HG03575 (cell line): ENCODE results near the gene MRPL33.

Source experiments
- ATAC-seq: cut with Tn5 transposase; IDR thresholded peaks from one replicate; pipeline ENCODE4 v1.9.1; 2021; ENCODE audit not compliant: unreplicated experiment, insufficient number of reproducible peaks, low FRiP score; ENCODE audit errors: extremely low read depth

MRPL33 gene

DNA sequence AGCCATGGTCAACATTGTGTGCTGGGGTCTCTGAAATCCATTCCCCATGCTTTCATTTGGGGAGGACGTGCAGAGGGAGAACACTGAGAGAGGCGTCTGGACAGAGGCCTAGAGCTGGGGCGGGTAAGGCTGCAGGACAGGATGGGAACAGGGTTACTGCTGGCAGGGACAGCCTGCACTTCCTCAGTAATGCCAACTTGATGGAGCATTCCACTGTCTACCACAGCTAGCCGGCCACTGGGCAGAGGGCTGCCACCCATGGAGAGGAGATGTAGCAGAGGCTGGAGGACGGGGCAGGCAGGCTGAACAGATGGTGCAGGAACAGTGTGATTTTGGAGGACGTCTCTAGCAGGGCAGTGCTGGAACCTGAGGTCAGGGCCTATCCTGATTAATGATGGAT, 29.3 kb downstream of the MRPL33 start:
- ATAC-seq: no peak

DNA sequence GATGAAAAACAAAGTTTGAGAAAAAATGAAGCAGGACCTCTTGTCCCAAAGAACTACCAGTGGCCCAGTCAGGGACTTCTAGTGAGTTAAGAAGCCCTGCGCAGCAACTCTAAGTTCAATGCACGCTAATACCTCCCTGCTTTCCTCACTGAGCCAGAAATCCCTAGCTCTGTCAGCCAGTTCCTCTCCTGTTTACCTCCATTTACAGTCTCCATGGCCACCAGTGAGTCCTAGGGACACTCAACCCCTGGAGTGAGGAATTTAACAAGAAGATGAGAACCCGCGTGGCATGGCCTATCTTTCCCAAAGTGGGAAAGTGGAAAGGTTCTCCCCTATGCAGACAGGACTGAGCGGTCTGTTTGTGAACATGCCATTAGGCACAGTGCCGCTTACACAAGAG, 31.0 kb downstream of the MRPL33 start:
- ATAC-seq: no peak

DNA sequence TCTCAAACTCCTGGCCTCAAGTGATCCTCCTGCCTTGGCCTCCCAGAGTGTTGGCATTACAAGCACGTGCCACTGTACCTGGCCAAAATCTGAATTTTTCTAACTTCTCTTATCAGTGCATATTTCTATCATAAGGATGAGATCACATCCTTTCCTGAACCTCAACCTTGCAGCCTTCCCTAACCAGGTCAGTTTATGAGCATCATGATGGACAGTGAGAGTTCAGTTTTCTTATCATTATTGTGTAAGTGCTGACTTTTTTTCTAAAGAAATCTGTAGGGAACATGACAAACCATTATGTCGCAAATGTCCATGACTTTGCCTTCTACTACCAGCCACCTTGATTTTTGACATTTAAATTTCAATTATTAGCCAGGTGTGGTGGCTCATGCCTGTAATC, 31.5 kb downstream of the MRPL33 start:
- ATAC-seq: no peak

DNA sequence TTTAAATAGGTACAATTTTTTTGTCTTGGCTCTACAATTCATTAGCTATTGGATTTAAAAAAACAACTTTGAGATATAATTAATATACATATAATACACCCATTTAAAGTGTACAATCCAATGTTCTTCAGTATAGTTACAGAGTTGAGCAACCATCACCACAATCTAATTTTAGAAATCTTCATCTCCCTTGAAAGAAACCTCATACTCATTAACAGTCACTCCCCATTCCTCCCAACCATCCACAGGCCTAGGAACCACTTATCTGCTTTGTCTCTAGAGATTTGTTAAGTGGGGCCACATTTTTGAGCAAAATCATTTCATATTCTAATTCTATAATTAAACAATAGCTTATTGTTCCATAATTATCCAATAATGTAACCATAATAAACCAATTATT, 32.6 kb downstream of the MRPL33 start:
- no peak for ATAC-seq

DNA sequence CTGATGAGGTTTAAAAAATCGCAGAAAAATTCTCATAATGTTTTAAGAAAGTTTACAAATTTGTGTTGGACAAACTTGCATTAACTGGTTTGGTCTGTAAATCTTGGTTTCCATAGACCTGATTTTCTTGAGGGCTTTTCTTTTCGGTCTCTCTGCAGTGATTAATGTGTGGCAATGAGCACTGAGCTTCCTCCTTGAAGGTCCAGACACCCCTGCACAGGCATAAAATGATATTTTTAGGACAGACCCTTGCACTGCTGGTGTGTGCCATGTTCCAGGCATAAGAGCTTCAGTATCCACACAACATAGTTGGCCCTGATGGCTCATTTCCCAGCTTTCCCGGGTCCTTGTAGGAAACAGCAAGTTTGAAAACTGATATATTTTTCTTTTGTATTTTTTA, 33.7 kb downstream of the MRPL33 start:
- no peak for ATAC-seq

DNA sequence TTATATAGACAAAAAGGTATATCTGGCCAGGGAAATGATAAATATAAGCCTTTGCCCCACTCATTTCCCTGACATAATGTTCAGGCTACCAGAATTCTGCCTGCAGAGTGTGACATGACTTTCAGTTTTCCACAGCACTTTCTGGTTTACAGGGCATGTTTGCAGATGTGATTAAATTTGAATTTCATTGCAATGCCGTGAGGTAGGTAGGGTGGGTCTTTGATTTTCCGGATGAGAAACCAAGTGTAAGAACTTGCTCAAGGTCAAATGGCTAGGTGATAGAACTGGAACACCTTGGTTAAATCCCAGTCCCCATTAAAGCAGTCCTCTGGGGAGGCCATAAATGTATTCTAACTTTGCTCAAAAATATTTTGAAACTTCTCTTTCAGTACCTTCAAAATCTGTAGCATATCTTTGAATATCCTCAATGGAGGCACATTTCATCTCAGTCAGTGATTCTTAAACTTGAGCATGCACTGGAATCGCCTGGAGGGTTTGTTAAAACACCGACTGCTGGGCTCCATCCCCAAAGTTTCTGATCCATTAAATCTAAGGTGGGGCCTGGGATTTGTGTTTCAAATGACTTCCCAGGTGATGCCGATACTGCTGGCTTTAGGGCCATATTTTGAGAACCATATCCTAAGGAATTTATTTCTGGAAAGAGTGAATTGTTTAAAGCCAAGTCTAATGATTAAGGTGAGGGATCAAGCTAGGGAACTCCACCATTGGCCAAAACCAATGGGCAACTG, 35.0 kb downstream of the MRPL33 start:
- no peak for ATAC-seq

DNA sequence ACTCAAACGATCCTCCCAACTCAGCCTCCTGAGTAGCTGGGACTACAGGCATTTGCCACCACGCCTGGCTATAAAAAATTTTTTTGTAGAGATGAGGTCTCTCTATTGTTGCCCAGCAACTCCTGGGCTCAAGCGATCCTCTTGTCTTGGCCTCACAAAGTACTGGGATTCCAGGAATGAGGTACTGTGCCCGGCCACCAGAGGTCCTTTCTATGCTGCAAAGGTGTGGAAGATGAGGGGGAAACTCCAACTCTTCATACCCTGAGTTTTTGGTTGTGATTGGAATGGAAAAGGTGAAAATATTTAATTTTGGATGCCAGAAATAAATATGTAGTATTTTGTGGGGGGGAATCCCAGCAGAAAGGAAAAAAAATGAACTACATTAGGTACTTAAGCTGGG, 36.0 kb downstream of the MRPL33 start:
- no peak for ATAC-seq

DNA sequence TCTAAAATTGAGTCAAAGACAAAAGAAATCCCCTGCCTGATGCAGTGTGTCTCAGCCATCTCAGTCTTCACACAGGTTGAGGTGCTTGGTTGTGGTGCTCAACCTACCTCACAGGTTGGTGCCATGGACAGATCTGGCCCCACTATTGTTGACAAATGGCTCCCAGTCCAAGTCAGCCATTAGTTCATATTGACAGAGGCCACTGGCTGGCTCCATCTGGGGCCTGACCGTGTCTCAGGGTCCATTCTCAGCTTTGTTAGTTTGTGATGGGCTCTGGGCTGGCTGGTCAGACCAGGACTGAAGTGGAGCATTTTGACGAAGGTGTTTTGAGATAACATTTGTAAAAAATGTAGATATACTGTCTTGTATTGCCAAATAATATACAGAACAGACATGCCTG, 36.9 kb downstream of the MRPL33 start:
- no peak for ATAC-seq

DNA sequence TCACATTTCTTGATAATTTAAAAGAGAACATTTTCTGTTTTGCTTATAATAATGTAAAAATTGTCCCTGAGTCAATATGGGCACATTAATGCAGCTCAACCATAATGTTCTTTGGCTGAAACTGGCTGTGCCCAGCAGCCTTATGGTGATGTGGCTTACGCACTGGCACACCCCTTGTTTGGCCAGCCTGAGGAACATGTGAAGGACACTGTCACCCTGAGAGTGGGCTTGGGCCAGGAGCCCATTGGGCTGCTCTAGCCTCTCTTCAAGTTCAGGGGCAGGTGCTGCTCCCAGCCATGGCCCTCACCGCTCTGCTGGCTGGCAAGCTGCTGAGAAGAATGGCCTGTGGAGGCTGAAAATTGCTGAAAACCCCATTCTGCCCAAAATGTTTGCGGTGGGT, 37.5 kb downstream of the MRPL33 start:
- ATAC-seq: no peak

DNA sequence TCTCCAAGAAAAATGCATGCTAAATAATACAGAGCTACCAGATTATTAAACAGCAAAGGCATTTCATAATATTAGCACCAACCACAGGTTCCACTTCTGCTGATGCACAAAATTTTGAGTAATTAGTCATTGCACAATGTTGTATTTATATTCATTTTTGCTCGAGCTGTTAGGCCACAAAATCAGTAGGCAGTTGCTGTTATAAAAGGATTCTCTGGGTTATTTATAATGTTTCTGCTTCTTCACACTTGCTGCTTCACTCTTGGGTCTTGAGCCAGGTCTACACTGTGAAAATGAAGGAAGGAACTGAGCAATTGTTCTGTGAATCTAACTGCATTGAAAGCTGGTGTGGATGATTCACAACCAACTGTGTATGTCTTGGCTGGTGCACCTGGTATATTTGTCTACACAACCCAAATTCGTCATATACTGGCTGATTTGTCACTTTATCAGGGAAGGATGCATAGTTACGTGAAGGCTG, 38.3 kb downstream of the MRPL33 start:
- ATAC-seq: no peak

DNA sequence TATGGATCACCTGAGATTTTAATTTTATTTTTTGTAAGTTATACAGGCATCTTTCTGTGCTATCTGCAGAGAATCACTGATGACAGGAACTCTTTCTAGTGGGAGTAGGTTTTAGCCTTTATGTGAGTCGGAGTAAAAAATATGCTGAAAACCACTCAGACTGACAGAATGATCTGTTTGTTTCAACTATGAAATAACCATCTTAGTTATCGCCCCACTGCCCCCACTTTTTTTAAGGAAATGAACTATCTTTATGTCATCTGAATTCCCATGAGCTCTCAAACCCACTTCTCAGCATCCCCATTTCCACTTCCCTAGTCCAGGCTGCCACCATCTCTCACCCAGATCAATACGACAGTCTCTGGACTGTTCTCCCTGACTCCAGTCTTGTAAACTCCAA, 38.9 kb downstream of the MRPL33 start:
- ATAC-seq: no peak

DNA sequence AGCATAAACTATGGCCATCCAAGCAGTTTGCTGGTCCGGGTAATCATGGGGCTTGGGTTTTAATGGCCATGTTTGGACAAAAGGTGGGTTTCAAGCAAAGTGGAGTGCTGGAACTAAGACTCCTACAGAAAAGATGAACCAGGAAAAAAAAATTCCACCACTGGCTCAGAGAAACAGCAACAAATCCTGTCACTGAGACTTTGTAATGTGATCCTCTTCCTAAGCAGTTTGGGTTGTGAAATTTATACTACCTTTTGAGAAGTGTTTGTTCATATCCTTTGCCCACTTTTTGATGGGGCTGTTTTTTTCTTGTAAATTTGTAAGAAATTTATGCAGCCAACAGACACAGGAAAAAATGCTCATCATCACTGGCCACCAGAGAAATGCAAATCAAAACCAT, 40.2 kb downstream of the MRPL33 start:
- no peak for ATAC-seq

DNA sequence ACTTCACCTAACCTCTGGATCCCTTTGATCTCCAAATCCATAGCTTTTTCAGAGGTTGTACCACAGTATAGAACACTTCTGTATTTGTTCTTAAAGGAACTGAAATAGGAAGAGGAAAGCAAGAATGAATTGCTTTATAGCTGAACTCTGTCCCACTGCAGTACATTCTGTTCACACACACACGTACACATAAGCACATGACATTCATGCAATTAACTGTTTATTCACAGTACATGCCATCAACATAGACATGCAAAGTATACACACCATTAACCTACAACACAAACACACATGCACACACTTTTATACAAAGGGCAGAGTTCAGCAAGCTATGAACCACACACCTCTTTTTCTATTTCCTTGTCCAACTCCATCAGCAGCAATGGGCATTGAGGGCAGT, 43.2 kb downstream of the MRPL33 start:
- ATAC-seq: no peak

DNA sequence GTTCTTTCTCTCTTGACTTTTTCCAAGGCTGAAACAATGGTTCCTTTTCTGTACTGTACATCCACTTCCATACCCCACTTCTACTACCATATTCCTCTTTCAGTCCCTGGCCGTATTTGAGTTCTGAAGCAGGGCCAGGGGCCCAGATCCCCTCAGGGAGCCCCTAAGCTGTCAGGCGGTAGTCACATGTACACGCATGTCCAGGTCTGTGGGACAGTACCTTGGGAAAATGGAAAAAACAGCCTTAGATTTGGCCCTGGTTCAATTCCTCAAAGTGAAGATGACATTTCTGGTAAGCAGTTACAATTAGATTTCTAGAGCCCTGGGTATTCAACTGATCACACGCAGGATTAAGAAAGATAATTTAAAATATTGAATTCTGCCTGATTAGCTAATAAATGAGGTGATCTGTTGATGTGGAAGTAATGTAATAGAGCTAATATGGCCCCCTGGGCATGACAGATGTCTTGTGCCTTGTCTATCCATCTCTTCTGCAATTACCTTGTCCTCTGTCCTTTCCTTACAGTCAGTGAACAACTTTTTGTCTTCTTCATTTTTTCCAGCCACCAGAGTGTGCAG, 44.4 kb downstream of the MRPL33 start:
- ATAC-seq: no peak

DNA sequence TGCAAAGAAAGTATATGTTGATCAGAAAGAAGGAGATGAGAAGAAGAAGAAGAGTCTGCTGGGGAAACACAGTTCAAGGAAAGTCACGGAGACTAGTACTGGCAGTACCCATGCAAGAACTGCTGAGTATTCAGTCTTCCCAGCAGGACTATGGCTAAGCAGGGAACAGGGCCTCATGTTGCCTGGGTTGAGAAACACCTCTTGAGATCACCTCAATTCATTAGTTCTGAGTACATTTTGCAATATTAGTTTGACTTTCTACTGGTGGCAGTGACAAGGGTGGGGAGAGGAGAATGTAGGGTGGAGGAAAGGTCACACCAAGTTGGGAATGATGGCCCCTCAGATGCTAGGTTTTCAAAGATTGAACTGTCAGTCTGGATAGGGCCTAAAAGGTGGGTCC, 50.5 kb downstream of the MRPL33 start:
- ATAC-seq: no peak

DNA sequence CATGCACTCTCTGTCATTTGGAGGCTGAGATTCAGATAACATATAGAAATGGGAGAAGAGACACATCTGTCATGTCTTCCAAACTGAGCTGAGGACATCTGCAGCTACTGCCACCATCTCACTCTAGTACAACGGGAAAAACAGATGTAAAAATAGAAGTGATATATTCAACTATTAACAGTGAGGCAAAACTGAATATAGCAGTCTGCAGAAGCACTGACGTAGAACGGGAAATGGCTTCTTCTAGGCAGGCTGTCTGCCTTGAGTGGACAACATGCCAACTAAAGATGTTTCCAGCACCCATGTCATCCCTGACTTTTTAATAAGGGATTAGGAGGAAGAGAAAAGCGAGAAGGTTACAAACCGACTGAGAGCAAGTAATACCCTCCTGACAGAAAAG, 51.6 kb downstream of the MRPL33 start:
- ATAC-seq: no peak

DNA sequence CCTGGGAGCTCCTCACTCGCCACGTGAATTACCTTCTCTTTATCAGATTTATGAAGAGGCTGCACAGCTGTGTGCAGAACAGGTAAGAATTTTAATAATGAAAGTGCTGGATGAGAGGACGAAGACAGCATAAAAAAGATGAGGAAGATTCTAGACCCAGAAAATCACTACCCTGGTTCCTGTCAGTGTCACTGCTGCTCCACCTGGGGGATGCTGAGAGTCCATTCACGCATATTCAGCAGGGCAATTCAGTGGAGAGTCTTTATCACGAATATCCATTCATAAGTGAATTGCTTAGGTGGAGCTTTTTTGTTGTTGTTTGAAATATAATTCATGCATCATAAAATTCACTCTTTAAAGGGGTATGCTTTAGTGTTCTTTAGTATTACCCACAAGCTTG, 52.0 kb downstream of the MRPL33 start:
- ATAC-seq: no peak

DNA sequence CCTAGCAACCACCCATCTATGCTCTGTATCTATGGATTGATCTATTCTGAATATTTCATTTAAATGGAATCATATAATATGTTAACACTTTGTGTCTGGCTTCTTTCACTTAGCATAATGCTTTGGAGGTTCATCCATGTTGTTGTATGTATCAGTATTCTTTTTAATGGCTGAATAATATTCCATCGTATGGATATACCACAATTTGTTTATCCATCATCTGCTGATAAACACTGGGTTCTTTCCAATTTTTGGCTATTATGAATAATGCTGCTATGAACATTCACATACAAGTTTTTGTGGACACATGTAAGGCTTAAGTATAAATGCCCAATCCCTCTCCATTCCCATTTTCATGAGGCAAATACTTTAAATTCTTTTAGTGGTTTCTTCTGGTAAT, 52.9 kb downstream of the MRPL33 start:
- no peak for ATAC-seq

DNA sequence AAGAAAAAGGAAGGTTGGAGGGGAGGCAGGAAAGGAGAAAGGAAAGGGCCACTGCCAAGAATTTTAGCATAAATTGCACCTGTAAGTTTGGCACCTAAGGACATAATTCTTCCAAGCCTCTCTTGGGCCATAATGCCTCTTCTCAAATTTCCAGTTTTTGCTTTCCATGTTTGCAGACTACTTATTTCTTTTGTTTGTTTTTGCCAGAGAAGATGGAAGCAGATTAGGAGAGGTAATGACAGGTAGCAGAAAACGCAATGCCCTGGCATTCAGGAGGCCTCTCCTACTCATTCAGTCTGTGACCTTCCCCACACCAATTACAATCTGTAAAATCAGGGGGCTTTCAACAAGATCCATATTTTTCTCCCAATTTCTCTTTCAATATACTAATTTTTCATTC, 56.8 kb downstream of the MRPL33 start:
- ATAC-seq: no peak
